Measurements from ENCODE around the gene POLR3H.

POLR3H gene

DNA sequence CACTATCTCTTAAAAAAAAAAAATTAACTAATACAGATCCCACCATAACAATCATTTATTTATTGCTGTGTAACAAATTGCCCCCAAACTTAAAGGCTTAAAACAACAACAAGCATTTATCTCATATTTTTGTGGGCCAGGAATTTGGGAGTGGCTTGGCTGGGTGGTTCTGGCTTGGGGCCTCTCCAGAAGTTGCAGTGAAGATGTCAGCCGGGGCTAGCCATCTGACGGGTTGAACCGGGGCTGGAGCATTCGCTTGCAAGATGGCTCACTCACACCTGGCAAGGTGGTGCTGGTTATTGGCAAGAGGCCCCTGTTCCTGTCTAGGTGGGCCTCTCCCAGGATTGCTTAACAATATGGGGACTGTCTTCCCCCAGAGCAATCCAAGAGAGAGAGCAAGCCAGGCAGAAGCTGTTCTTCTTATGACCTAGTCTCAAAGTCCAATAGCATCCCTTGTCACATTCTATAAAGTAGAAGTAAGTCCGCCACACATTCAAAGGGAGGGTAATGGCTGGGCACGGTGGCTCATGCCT, 45.9 kb downstream of the POLR3H start:
- in situ Hi-C loops (cut with HindIII; ENCODE audit: low sequenced_read_pairs): no loop called here

DNA sequence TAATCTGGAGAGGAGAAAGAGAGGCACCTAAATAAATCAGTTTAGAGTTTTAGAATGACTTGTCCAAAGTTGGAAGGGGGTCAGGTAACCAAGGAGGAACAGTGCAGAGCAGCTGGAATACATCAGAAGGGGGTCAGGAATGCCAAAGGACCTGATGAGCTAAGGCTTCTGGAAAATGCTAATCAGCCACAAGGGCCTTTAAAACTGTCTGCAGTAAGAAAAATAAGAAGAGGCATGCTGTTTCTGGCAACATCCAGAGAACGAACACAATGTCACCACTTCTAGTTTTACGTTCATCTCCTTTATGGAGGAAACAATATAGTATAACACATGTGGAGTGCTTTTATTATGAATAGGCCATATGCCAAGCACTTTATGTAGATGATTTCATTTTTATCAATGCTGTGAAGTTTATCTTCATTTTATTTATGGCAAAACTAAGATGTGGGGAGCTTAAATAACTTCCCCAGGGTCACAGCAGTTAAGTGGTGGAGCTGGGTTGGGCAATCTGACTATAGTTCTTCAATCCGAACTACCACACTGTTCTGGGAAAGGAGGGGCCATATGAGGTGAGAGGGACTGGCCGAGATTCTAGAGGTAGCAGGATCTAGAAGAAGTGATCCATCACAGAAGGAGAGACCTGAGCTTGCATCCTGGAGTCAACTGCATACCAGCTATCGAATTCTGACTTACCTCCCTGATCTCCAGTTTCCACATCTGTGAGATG, 52.7 kb downstream of the POLR3H start:
- TF ChIP-seq, protein P1, sequence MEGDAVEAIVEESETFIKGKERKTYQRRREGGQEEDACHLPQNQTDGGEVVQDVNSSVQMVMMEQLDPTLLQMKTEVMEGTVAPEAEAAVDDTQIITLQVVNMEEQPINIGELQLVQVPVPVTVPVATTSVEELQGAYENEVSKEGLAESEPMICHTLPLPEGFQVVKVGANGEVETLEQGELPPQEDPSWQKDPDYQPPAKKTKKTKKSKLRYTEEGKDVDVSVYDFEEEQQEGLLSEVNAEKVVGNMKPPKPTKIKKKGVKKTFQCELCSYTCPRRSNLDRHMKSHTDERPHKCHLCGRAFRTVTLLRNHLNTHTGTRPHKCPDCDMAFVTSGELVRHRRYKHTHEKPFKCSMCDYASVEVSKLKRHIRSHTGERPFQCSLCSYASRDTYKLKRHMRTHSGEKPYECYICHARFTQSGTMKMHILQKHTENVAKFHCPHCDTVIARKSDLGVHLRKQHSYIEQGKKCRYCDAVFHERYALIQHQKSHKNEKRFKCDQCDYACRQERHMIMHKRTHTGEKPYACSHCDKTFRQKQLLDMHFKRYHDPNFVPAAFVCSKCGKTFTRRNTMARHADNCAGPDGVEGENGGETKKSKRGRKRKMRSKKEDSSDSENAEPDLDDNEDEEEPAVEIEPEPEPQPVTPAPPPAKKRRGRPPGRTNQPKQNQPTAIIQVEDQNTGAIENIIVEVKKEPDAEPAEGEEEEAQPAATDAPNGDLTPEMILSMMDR (IDR thresholded peaks at IDR 0.05; ENCODE audit: low read depth, low read length, missing control alignments): no peak
- in situ Hi-C loops (cut with HindIII; ENCODE audit: low sequenced_read_pairs): no loop called here
- no peak overlapping the region for H3K4me3 ChIP-seq (ENCODE audit: low read depth, low read length)
- DNase-seq (ENCODE audit: low read depth): peak; percentile 77

More for the DNA sequence above, 45.9 kb downstream of the POLR3H start:
- H3K4me3 ChIP-seq (ENCODE audit: low read depth, low read length): no peak overlapping the region
- DNase-seq (ENCODE audit: low read depth): no peak
- TF ChIP-seq, protein P1 (IDR thresholded peaks at IDR 0.05; ENCODE audit: low read depth, low read length, missing control alignments): no peak

DNA sequence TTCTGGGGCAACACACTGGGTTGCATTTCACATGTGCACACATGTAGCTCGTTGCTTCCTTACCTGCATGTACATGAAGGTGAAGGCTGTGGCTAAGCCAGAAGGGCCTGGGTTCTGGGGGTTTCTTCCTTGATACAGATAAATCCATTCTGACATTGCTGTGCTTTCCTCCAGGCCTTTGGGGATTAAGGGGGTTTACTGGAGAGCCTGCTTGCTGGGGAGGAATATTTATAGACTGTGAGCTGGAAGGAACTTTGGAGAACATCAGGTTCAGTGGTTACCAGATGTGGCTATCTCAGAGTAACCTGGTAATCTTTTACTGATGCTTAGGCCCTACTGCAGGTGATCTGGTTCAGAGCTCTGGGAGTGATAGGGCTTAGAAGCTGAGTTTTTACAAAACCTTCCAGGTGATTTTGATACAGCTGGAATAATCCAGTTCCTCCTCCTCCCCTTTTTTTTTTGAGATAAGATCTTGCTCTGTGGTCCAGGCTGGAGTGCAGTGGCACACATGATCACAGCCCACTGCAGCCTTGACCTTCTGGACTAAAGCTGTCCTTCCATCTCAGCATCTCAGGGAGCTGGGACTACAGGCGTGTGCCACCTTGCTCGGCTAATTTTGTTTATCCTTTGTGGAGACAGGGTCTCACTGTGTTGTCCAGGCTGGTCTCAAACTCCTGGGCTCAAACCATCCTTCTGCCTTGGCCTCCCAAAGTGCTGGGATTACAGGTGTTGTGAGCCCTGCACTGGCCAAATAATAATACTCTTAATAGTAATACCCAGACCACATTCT, 55.5 kb downstream of the POLR3H start:
- no peak overlapping the region for H3K4me3 ChIP-seq (ENCODE audit: low read depth, low read length)
- in situ Hi-C loops (cut with HindIII; ENCODE audit: low sequenced_read_pairs): loop anchor here (5.0 kb wide), 1 partner anchor 41 kb away; the partner anchor contains the start of gene TOB2
- TF ChIP-seq, protein P1 (IDR thresholded peaks at IDR 0.05; ENCODE audit: low read depth, low read length, missing control alignments): no peak
- no peak for DNase-seq (ENCODE audit: low read depth)

DNA sequence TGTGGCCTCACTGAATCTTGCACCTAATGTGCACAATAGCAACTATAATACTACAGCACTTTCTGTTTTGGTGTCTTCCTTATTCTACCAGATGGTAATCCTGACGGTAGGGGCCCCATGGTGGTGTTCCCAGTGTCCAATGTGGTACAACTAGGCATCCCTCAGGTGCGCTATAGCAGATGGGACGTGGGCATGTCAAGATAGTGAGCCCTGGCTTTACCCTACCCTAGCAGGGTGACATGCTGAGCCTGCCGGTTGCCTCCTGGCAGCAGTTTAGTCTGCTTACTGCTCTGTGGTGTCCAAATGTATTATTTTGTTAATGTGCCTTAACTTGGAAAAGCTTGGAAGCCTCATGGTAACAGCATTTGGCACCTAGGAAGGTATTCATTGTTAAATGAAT, 56.2 kb downstream of the POLR3H start:
- TF ChIP-seq, protein P1 (IDR thresholded peaks at IDR 0.05; ENCODE audit: low read depth, low read length, missing control alignments): no peak
- in situ Hi-C loops (cut with HindIII; ENCODE audit: low sequenced_read_pairs): loop anchor here (5.0 kb wide), 1 partner anchor 41 kb away; the partner anchor contains the start of gene TOB2
- H3K4me3 ChIP-seq (ENCODE audit: low read depth, low read length): no peak overlapping the region
- DNase-seq (ENCODE audit: low read depth): no peak

DNA sequence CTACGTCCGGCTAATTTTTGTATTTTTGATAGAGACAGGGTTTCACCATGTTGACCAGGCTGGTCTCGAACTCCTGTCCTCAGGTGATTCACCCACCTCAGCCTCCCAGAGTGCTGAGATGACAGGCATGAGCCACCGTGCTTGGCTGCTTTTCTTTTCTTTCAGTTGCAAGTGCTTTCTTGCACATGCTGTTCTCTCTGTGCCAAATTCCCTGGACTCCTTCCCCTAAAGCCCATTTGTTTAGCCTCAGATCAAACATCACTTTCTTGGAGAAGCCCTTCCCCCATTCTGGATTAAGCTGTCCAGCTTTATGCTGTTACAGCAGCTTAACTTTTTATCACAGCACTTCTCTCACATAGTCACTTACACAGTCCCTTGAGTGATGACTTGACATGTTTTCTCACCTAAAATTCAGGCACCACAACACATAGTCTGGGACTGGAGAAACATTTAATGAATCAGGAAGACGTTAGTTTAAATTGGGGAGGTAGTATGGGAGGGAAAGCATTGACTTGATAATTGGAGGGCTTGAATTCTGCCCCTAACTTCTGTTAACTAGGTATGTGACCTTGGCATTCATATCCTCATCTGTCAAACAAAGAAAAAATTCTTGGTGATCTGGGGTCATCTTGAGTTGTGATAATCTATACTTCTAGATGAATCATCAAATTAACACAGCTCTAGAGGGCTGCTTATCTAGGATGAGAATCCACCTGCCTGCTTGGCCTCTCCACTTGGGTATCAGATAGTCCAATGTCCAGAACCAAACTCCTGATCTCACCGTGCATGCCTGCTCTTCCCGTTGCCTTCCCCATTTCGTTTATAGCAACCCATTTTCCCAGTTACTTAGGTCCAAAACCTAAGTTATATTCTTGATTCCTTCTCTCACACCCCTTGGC, 57.0 kb downstream of the POLR3H start:
- TF ChIP-seq, protein P1 (IDR thresholded peaks at IDR 0.05; ENCODE audit: low read depth, low read length, missing control alignments): no peak
- no peak overlapping the region for H3K4me3 ChIP-seq (ENCODE audit: low read depth, low read length)
- in situ Hi-C loops (cut with HindIII; ENCODE audit: low sequenced_read_pairs): loop anchor here (5.0 kb wide), 1 partner anchor 40 kb away; the partner anchor contains the start of gene TOB2
- no peak for DNase-seq (ENCODE audit: low read depth)
